ENCODE data around the gene MED29.

The MED29 gene

DNA sequence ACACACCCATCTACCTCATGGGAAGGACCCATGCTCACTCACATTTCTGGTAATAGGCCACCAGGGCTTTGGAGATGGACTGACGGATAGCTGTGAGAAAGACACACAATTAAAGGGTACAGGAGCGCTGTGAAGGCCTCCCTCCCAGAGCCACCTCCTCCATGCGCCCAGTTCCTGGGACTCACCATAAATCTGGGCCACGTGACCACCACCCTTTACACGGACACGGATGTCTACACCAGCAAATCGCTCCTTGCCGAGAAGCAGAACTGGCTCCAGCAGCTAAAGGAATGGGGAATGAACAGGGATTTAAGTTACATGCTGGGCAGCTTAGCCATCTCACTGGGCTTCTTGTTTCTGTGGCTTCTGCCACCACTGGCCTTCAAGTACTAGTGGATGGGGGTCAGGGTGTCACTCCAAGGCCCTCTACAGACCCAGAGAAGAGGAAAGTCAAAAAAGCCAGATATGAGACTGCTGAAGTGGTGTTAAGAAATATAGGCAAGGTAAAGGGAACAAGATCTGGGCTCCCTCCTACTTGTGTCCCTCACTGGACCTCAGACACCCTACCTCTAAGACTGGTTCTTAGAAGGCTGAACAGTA, 42.4 kb downstream of the MED29 start:
- FAIRE-seq: no peak

- no peak for FAIRE-seq
Observed at GRCh38 chr19:39434123-39435076, 43.2 kb downstream of the MED29 start.

- no peak for FAIRE-seq
Observed at GRCh38 chr19:39435499-39436349, 44.5 kb downstream of the MED29 start, which contains the start of gene RPS16. TSS of gene RPS16 (minus strand) at chr19:39435949. CDS start at chr19:39435895, 54 bp downstream.

- no peak for FAIRE-seq
Observed at GRCh38 chr19:39436350-39436716, 45.2 kb downstream of the MED29 start.

- FAIRE-seq: no peak
Observed at GRCh38 chr19:39438270-39438934, 47.2 kb downstream of the MED29 start.

GRCh38 chr19:39444598-39445195, 53.5 kb downstream of the MED29 start:
- FAIRE-seq: no peak

DNA sequence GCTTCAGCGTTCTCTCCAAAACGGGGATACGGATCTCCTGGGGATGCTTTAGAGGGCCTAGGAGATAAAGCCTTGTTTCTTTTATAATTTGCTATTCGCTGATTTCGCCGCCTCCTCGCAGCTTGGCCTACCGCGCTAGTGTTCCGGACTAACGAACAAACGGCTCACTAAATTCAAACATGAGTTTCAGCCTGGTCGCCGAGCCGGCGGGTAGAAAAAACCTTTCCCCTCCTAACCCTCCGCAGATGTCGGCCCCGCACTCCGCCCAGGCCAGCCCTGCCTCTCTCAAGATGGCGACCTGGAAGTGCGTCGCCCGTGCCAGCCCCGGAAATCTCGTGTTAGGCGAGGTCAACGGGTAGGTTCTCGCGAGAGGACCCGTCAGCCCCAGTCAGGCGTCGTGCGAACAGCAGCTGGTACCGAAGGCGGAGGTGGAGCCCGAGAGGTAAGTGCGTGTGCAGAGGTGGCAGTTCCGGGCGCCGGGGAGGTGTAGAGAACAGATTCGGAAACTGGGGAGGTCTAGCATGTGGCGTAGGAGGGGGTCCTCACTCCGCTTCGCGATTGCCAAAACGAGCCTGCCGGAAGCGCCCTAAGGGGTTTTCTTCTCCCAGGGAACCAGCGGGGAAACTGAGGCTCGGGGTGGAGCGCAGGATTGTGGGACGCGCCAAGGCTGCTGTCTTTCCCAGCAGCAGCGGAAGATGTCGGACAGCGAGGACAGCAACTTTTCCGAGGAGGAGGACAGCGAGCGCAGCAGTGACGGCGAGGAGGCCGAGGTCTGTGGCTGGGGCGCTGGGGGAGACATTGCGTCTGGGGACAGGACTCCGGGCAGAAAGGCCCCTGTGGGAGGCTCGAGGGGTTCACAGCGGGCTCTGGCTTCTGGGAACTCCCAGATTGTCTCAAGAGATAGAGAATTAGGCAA, 54.3 kb downstream of the MED29 start, which contains the start of gene SUPT5H:
SUPT5H (plus strand) TSS at position 387 of the 916 bp plus-strand sequence; CDS start at position 696, 309 bp downstream.
- no peak for FAIRE-seq

- FAIRE-seq: no peak
Observed at GRCh38 chr19:39446365-39447084, 55.3 kb downstream of the MED29 start.

DNA sequence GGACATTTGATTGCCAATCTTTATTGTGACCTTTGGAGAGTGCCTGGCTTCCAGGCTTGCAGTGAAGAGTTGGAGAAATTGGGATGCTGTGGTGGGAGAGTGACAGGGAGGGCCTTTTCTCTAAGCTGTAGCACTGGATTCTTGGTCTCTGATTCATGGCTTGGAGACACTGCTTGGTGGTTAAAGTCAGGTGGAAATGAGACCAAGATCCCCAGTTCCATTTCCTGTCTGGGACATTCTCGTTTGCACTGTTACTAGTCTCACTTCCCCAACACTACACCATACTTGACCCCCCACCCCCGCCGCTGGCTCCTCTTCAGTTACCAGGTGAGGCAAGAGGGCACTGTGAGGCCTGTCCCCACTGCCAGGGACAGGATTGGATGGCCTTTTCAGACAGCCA, 57.1 kb downstream of the MED29 start:
- no peak for FAIRE-seq

- no peak for FAIRE-seq
Observed at GRCh38 chr19:39449116-39449797, 58.1 kb downstream of the MED29 start.
